ENCODE results near the gene TRMT2B. TPM values are rescaled to one million over a fixed set of nuclear protein-coding genes. Genes with fewer than 3 reads are reported as not detected.

Gene TRMT2B
- total RNA-seq, 4 donors from 2014 or later = 12.5 to 23.7 (median 14.6) TPM

GRCh38 chrX:101051153-101051548 lies 760 bp downstream of the TRMT2B start:
- intact Hi-C loops (cut with DNase I; ENCODE audit: low total_unique reads) = no loop called here
- 5 to 49% methylated on average over 5 of the region's 5 CpGs for WGBS, 2 donors
- TF ChIP-seq CTCF (IDR thresholded peaks at IDR 0.05) (no peak), POLR2A (IDR thresholded peaks at IDR 0.05) (no peak)
- H3K4me3 ChIP-seq (ENCODE audit: low read depth, poor library complexity, severe bottlenecking) = peak overlapping the region; percentile 30
- DNase-seq (ENCODE audit: low spot score in 2 of 2) = peak in 1 of 2 donors; percentile 12

- H3K4me3 ChIP-seq (ENCODE audit: low read depth, poor library complexity, severe bottlenecking) = no peak overlapping the region
- DNase-seq (ENCODE audit: low spot score in 2 of 2) = no peak
- no peak for TF ChIP-seq POLR2A (IDR thresholded peaks at IDR 0.05)
- TF ChIP-seq CTCF (IDR thresholded peaks at IDR 0.05) = no peak
- 78 to 79% methylated on average over 4 of the region's 4 CpGs for WGBS, 2 donors
- intact Hi-C loops (cut with DNase I; ENCODE audit: low total_unique reads) = no loop called here
Measured at GRCh38 chrX:101040197-101040596, 11.7 kb downstream of the TRMT2B start.

- no peak for DNase-seq (ENCODE audit: low spot score in 2 of 2)
- intact Hi-C loops (cut with DNase I; ENCODE audit: low total_unique reads) = no loop called here
- TF ChIP-seq POLR2A (IDR thresholded peaks at IDR 0.05) (no peak), CTCF (IDR thresholded peaks at IDR 0.05) (no peak)
- H3K4me3 ChIP-seq (ENCODE audit: low read depth, poor library complexity, severe bottlenecking) = no peak overlapping the region
Measured at GRCh38 chrX:101037231-101037630, 14.7 kb downstream of the TRMT2B start.

GRCh38 chrX:101029665-101030064 lies 22.2 kb downstream of the TRMT2B start:
- no peak overlapping the region for H3K4me3 ChIP-seq (ENCODE audit: low read depth, poor library complexity, severe bottlenecking)
- TF ChIP-seq CTCF (IDR thresholded peaks at IDR 0.05) = no peak
- no peak for TF ChIP-seq POLR2A (IDR thresholded peaks at IDR 0.05)
- intact Hi-C loops (cut with DNase I; ENCODE audit: low total_unique reads) = no loop called here
- WGBS, 2 donors = 92 to 100% methylated on average over 1 of the region's 1 CpG
- DNase-seq (ENCODE audit: low spot score in 2 of 2) = no peak

- no peak for DNase-seq (ENCODE audit: low spot score in 2 of 2)
- TF ChIP-seq POLR2A (IDR thresholded peaks at IDR 0.05) = no peak
- TF ChIP-seq CTCF (IDR thresholded peaks at IDR 0.05) = no peak
- no peak overlapping the region for H3K4me3 ChIP-seq (ENCODE audit: low read depth, poor library complexity, severe bottlenecking)
- 88 to 100% methylated on average over 1 of the region's 1 CpG for WGBS, 2 donors
- intact Hi-C loops (cut with DNase I; ENCODE audit: low total_unique reads) = no loop called here
Measured at GRCh38 chrX:101028562-101028961, 23.3 kb downstream of the TRMT2B start.

GRCh38 chrX:101025126-101025525 lies 26.8 kb downstream of the TRMT2B start:
- no peak for TF ChIP-seq CTCF (IDR thresholded peaks at IDR 0.05)
- no peak for TF ChIP-seq POLR2A (IDR thresholded peaks at IDR 0.05)
- no peak overlapping the region for H3K4me3 ChIP-seq (ENCODE audit: low read depth, poor library complexity, severe bottlenecking)
- no peak for DNase-seq (ENCODE audit: low spot score in 2 of 2)
- intact Hi-C loops (cut with DNase I; ENCODE audit: low total_unique reads) = no loop called here
